Smooth muscle cell of the brain vasculature (primary cell): ENCODE measurements around the gene TMEM63B.
"Not testable (repeated sequence)": the region's sequence is repeated elsewhere in the genome, so short reads cannot be mapped to it uniquely, and the experiment has no call there.

Experiments used
- DNase-seq: peaks from one replicate; pipeline ENCODE4 v3.0.0-alpha.2; 2012; ENCODE audit warnings: low read depth, low spot score

Gene TMEM63B

DNA sequence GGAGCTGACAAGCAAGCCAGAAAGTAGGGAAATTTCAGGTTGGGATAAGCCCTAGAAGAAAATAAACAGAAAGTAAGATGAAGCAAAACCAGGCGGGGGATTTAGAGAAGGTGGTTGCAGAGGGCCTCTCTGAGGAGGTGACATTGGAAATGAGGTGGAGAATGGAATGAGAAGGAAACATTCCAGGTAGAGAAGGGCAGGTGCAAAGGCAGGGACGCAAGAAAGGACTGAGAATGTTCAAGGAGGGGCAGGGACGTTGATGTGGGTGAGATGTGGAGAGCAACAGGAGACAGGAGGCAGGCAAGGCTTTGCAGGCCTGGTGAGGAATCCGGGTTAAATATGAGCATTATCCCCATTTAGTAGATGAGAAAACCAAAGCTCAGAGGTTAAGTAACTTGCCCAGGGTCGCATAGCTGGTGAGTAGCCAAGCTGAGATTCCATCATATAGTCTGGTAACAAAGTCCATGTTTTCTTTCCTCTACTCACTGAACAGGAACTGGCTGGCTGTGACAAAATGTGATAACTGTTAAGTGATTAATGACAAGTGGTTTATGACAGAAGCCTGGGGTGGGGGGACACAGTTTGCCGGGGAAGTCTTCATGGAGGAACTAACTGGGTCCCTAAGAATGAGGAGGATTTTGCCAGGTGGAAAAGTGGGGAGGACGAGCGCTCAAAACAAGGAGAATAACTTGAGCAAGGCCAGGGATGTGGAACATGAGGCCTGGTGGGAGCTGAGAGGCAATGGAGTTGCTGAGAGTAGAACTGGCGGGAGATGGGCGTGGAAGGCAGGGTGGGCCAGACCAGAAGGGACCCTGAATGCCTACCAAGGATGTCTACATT is 32.7 kb upstream of the TMEM63B start:
- no peak for DNase-seq

DNA sequence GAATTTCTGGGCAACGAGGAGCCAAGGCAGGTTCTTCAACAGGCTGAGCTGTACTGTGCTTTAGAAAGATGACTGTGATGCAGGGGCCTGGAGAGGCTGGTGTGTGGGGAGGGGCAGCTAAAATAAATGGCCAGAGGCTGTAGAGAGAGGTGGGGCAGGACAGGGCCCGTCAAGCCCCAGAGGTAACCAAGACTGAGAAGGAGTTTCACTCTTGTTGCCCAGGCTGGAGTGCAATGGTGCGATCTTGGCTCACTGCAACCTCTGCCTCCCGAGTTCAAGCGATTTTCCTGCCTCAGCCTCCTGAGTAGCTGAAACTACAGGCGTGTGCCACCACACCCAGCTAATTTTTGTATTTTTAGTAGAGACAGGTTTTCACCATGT is 32.1 kb upstream of the TMEM63B start:
- DNase-seq, result not testable (repeated sequence)

DNA sequence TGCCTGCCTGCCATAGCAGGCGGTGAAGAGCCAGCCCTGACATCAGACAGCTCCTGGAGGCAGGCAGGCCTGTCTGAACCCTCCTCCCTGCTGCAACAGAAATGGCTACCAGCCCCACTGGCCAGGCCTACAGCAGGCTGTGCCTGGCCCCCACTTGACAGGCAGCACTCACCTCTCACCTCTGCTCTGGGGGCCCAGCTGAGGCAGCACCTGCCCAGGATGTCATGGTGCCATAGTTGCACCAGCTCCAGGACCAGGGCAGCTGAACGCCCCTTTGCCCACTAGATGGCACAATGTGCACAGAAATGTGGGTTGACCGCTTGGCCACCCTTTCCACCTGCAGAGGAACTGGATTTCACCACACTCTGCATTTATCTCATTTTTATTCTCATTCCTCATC is 30.7 kb upstream of the TMEM63B start:
- DNase-seq, result no peak

DNA sequence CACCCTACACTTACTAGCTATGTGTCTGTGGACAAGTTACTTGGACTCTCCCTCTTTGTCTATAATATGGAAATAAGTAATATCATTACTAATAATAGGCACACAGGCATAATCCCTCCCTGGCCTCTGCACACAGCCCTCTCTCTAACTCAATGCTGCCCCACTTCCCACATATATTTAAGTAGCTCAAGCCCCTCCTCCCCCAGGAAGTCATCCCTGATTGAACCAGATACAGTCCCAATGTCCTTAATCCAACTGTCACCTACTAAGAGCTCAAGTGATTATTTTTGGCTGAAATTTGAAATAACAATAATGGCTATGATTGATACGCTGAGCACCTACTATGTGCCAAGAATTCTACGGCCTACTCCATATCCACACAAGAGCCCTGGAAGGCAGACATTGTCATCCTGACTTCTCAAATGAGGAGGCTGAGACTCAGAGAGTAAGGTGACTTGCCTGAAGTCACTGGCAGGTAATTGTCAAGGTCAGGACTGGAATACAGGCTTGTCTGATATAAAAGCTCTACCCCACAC is 29.5 kb upstream of the TMEM63B start:
- no peak for DNase-seq

DNA sequence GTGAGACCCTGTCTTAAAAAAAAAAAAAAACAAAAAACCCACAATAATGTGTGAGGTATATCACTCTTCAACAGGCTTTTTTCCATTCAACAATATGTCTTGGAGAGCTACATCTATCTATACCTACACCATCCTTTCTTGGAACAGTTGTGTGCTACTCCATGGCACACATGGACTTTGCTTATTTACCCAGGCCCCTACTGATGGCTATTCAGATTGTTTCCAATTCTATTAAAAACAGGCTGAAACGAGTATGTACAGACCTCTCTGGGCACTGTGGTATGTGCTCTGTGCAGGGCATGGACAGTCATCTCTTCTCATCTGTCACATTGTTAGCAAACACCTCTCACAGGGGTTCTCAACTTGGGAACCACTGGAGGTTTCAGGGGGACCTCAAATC is 28.2 kb upstream of the TMEM63B start:
- DNase-seq, result no peak

DNA sequence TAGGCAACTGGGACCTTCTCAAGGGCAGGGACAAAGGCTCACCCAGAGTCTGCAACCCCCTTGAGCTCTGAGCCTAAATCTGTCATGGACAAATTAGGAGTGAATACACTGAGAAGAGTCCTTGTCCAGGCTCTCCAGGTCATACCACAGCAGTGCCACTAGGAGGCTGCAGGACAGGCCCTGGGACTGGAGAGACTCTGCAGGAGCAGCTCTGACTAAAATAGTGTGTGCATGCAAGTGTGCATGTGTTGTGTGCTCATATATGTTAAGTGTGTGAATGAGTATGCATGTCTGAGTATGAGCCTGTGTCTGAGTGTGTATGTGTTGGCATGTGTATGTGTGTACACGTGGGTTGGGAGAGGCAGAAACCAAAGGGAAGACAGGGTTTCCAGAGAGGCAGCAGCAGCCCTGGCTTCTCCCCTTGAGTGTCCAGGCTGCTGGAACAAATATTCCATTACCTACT is 27.2 kb upstream of the TMEM63B start:
- no peak for DNase-seq

DNA sequence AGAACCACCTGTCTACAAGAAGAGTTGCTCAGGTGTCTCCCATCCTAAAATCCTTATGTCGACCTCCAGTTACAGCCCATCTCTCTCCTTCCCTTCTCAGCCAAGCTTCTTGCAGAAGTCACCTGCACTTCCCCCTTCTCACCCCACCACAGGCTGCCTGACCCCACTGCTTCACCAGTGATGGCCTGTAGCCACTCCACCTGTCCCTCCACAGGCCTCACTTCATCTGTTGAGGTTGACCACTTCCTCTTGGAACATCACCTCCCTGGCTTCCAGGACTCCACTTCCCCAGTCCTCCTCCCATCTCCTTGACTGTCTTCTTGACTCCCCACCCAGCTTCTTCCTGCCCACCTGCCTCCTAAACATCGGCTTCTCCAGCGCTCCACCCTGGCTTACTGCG is 25.5 kb upstream of the TMEM63B start:
- DNase-seq, result no peak

DNA sequence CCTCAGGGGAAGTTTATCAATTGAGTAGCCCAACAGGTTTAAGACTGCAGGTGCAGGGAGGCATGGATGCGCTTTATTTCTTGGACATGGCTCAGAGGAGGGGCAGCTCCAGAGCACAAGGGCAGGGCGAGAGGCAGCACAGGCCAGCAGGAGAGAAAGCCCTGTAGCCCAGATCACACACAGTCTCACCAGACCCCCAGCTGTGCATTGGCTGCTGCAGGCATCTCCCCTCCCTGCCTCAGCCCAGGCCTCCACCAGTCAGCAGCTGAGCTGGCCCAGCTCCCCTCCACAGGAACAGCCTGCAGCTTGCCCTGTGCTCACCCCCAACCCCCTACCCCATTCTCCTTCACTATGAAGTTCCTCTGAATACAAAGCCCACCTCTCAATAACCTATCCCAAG is 24.8 kb upstream of the TMEM63B start:
- no peak for DNase-seq

DNA sequence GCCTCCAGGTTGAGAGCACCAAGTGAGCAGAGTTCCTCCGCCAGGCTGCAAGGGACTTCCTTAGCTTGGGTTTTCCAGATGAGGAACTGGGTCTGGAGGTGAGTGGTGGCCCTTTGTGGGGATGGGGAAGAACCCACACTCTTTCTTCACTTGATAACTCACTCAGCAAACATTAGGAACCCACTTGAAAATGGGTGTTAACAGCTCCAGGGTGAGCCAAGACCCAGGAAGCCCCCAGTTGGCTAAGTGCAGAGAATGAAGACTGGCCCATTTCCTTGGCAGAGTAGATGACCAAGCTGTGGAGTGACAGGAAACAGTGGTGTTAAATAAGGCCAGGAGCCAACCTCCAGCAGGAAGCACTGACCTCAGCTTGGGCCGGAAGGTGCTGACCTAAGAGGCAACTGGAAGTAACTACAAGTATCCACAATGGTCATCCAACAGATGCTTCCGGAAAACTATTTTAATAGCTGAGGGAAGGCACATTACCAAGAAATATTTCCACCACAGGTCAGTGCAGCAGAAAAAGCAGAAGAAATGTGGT is 22.8 kb upstream of the TMEM63B start:
- no peak for DNase-seq

DNA sequence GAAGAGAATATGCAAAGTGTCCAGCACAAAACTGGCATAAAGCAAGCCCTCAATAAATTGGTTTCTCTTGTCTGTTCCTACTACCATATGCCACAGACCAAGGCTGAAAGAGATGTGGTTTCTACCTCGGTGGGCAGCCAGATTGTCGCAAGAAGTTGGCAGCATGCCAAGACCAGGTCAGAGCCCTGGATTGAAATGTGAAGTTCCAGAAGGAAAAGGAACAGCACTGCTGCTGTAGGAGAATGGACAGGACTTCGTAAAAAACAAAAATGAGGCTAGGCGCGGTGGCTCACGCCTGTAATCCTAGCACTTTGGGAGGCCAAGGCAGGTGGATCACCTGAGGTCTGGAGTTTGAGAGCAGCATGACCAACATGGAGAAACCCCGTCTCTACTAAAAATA is 22.2 kb upstream of the TMEM63B start:
- DNase-seq, result no peak

DNA sequence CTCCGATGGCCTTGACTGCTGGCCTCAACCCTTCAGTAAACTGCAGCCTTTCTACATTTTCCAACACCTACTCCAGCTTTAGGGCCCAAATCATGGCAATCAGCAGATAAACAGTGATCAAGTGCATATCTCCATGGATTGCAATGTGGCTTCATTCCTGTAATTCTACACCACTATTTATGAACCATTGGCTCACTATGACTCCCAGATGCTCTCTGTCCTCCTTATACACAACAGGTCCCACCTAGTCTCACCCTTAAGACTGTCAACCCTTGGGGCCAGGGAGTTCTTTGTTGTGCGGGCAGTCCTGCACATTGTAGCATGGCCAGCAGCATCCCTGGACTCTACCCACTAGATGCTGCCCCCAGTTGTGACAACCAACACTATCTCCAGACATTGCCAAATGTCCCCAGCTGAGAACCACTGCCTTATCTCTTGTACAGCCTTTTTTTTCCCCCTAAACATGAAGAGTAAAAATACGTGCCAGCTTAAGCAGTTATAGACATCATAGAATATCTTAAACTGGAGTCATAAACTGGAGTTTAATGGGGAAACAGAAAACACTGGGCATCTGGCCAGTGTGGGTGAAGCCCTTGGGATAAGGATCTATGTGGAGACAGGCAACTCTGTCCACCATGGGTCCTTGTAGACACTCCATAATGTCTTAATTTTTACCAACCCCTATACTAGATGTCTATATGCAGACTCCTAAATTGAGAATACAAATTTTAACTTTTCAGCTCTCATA is 21.2 kb upstream of the TMEM63B start:
- no peak for DNase-seq

DNA sequence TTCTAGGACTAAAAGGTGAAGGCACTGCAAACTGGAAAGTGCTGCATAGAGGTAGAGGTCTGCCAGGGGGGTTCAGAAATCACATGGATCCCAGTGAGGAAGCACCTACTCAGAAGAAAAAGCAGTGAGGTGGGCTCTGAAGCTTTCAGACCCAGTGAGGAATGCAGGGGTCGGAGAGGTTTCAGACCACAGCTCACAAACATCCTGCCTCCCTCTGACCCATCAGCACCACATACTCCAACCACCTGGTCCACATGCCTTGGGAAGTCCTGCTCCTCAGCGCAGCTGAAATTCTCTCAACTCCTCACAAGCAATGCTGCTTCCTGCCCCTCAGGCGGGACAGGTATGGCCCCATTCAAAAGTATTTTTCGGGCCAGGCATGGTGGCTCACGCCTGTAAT is 20.3 kb upstream of the TMEM63B start:
- no peak for DNase-seq

DNA sequence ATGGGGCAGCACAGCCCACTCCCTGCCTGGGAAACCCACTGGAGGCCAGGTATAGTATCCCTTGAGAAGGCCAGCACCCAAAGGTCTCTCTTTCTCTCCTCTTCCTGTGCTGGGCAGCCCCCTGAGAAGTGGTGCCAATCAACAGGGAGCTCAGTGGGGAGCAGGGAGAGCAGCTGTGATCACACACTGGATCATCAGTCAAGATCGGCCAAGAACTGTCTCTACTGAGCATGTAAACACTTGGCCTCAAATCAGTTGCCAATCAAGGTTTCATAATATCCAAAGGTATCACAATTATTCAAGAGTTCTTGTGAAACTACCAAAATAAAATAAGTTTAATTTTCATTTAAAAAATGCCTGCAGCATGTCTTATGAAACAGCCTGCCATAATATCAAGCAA is 18.9 kb upstream of the TMEM63B start:
- no peak for DNase-seq

DNA sequence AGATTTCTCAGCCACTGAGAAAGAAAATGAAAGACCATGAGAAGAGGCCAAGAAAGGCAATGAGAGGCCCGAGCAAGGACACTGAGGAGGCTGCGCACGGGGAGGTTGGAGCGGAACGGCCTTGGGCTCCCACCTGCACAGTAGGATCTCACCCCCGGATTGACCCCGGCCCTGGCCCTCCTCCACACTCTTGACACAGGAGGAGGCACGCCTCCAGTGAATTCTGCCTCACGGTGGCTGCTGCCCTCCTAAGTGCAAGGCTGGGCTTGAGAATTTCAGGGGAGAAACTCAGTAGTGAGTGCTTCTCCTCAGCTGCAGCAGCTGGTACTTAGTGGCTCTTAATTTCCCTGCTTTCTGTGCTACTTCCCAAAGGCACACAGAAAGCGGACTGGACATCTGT is 18.1 kb upstream of the TMEM63B start:
- no peak for DNase-seq

DNA sequence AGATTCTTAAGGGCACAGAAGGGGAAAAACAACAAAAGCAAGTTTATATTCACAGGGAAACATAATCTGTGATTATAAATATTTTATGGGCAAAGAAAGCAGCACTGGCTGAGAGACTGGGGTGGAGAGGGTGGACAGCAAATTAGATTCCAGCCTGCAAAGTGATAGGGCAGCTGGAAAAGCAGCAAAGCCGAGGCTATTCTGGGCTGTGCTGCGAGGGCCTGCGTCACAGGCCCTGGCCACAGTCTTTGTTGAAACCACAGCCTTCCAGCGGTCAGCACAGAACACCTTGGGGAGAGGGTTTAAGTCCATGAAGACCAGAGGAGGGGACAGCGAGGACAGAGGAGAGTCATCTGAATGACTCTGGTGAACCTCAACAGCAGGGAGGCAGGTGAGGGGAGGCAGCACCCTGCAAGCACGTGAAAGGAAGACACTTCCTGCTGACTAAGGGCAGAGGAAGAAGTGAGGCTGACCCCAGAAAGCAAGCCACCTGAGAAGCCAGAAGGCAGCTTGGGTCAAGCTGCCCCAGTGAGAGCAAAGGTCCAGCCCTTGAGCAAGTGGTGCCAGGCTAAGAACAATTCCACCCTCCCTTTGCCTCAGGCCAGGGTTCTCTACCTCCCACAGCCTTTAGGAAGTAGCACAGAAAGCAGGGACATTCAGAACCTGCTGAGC is 17.2 kb upstream of the TMEM63B start:
- DNase-seq, result no peak

DNA sequence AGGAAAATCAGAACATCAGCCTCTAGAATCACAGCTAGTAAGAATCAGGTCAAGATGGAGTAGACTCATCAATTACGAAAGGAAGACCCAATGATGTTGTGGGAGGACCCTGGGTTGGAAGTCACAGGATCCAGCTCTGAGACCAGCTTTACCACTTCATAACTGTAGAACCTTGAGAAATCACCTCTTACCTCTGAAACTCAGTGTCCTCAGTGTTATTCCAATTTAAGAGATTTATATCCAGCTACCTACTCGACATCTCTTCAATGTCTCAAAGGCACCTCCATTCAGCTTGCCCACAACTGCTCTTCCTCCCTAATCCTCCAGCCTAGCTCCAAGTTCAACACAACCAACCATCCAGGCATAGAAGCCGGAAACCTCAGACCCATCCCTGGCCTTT is 16.4 kb upstream of the TMEM63B start:
- no peak for DNase-seq

DNA sequence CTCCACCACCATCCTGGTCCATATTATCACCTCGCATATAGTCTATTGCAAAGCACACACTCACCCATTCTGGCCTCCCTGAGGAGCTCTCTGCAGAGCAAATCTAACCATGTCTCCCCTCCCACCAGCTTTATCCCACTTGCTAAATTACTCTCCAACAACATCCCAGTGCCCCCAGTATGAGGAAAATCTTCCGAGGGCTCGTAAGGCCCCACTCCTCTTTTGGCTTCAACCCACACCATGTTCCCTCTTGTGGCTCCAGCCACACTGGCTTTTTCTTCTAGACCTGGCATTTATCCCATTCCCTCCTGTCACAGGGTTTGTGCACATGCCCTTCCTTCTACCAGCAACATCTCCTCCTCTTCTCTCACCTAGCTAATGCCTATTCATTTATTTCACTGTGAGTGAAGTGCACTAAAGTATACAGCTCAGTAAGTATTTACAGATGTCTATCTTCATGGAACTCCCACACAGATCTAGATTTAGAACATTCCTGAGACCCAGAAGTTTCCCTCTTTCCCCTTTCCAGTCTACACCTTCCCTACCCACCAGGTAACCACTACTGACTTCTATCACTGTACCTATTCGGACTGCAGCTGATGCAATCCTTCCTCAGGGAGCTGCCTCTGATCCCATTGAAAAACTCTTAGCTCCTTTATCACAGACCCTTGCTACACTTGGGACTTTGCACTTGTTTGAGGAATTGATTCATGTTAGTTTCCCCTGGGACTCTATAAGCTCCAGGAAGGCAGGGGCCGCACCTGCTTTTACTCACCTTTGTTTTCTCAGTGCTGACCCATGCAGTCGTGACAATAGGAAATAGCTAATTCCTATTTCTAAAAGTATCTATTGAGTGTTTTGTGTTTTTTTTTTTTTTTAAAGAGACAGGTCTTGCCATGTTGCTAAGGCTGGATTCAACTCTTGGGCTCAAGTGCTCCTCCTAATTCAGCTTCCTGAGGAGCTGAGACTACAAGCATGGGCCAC is 15.6 kb upstream of the TMEM63B start:
- no peak for DNase-seq

DNA sequence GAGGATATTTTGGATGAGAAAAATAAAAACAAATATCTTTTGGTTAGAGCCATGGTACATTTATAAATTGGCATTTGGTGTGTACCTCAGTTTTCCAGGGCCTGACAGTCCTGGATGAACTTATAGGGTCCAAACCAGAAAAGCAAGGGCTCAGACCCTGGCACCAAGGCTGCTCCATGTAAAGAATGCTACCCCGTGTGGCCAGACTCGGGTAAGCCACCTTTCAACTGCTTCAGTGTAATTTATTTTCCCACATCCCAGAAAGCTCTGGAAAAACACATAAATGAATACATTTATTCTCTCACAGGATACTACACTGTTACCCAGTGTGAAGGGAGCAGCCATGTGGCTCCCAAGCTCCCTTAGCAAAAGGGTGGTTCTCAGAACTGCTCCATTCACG is 13.9 kb upstream of the TMEM63B start:
- no peak for DNase-seq

DNA sequence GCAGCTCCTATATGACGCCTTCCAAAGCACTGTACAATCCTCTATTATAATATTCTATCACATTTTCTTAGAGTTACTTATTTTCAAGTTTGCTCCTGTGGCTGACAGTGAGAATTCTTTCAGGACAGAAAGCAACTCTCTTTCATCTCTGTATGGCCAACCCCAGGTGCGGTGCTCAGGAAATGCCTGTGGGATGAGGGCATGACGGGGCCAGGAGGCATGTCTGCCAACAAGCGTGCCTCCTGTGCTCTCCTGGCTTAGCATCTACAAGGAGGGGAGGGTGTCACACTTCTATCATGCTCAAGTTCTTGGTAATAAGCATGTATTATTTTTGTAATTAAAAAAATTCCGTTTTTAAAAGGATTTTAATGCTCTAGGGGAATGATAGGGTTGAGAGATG is 11.5 kb upstream of the TMEM63B start:
- no peak for DNase-seq

DNA sequence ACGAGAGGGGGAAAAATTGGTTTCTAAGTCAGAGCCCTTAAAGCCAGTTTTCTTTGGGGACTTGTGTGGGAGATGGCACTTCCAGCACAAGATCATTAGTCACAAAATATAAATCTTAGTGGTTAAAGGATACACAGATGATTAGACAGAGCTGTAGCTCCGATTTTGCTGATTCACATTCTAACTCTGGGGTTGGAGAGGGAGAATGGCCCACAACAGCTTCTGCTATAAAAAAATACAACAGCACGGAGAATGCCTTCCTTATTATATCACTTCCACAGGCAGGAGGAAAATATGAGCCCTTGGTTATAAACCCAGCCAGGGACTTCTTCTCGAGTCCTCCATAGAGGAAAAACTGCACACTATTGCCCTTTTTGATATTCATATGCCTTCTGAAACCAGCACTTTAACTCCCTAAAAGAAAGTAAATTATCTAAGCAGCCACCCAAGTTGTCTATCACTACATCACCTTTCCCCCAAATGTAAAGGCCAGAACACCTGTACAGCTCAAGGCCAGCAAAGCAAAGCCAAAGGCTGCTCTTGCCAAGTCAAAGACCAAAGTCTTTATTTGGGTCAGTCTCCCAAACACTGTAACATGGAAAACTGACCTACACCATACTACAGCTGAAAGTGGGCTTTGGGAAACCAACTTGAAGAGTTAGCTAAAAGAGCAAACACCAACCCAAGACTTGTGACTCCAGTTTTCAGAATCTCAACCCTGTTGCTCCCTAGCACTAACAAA is 10.5 kb upstream of the TMEM63B start:
- no peak for DNase-seq
